Progenitor cell of endocrine pancreas (in vitro differentiated cells): Measurements from ENCODE around the gene NHSL2. TPM values are rescaled to one million over a fixed set of nuclear protein-coding genes. Genes with fewer than 3 reads are reported as not detected.
A peak's percentile ranks its signal among the peaks of the same experiment; 100 is the strongest.

ENCODE experiments used
- DNase-seq: peaks from one replicate; pipeline ENCODE4 v3.0.0; 2021; ENCODE audit warnings: low spot score; ENCODE audit not compliant: unreplicated experiment
- H3K27ac Mint-ChIP-seq: 2 replicates; pipeline ENCODE4 v1.8.0; 2021; ENCODE audit warnings: mild to moderate bottlenecking, moderate library complexity, mixed read lengths
- H3K27me3 Mint-ChIP-seq: 2 replicates; pipeline ENCODE4 v1.8.0; 2021; ENCODE audit warnings: mixed read lengths
- H3K36me3 Mint-ChIP-seq: 2 replicates; pipeline ENCODE4 v1.8.0; 2022; ENCODE audit warnings: mixed read lengths; ENCODE audit not compliant: insufficient read depth
- H3K4me1 Mint-ChIP-seq: 2 replicates; pipeline ENCODE4 v1.8.0; 2021; ENCODE audit warnings: low read depth, mixed read lengths
- H3K4me3 Mint-ChIP-seq: 2 replicates; pipeline ENCODE4 v1.8.0; 2021; ENCODE audit warnings: low read depth, mild to moderate bottlenecking, moderate library complexity, mixed read lengths
- H3K9me3 Mint-ChIP-seq: 2 replicates; pipeline ENCODE4 v1.8.0; 2021; ENCODE audit warnings: low read depth, mixed read lengths
- total RNA-seq: library from RNA; stranded (reverse); gene quantifications from 2 replicates; pipeline ENCODE4 v1.2.1, GENCODE V29; 2021
- TF ChIP-seq, protein P1 (sequence below): fragments of 200-600 bp; sonication (generic); IDR thresholded peaks from one replicate; pipeline ENCODE4 v1.5.0; 2021; ENCODE audit warnings: antibody characterized with exemption, mild to moderate bottlenecking; ENCODE audit not compliant: unreplicated experiment

NHSL2 gene
- total RNA-seq, 1 donor from 2014 or later = 3.4 TPM

DNA sequence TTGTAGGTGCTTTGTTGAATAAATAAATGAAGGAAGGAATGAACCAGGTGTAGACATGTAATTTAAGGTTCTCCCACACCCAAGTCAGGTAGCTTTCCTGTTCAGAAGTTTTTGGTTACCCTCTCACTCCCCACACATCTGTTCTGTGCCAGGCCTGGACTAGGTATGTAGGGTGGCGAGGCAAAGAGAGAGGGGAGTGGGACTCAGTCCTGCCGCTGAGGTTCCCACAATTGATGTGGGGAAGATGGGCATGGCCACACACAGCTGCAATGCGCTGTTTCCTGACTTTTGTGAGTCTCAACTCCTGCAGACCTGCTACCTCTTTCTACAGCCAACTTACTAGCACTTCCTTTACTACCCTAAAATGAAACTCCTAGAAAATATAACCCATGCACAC is 132.2 kb downstream of the NHSL2 start:
- Mint-ChIP-seq H3K4me1 (peaks cover 25% of the 10 kb centered on the region), H3K27me3 (no peaks in the 10 kb centered on the region), H3K4me3 (no peak overlapping the region), H3K27ac (no peak overlapping the region), H3K9me3 (peaks cover 16% of the 10 kb centered on the region), H3K36me3 (no peaks in the 10 kb centered on the region)
- DNase-seq = no peak
- TF ChIP-seq, protein P1, sequence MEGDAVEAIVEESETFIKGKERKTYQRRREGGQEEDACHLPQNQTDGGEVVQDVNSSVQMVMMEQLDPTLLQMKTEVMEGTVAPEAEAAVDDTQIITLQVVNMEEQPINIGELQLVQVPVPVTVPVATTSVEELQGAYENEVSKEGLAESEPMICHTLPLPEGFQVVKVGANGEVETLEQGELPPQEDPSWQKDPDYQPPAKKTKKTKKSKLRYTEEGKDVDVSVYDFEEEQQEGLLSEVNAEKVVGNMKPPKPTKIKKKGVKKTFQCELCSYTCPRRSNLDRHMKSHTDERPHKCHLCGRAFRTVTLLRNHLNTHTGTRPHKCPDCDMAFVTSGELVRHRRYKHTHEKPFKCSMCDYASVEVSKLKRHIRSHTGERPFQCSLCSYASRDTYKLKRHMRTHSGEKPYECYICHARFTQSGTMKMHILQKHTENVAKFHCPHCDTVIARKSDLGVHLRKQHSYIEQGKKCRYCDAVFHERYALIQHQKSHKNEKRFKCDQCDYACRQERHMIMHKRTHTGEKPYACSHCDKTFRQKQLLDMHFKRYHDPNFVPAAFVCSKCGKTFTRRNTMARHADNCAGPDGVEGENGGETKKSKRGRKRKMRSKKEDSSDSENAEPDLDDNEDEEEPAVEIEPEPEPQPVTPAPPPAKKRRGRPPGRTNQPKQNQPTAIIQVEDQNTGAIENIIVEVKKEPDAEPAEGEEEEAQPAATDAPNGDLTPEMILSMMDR = no peak

DNA sequence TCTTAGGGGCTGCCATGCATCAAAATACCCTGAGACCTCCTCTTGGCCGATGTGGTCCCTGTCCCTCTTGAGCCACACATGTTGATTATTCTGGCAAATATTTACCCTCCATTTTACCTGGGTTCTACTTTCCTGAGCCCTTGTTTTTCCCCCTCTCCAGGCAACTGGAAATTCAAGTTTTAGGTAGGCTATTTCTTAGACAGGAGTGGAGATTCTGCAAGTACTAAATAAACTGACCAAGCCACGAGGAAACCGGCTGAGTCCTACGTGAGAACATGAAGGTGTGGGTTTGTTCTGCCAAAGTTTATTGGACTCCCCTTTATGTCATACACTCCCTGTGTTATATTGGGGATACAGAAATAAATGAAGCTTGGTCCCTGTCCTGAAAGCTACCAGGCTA is 133.0 kb downstream of the NHSL2 start:
- Mint-ChIP-seq H3K4me3 (no peak overlapping the region), H3K27me3 (no peaks in the 10 kb centered on the region), H3K9me3 (peaks cover 16% of the 10 kb centered on the region), H3K4me1 (peaks cover 25% of the 10 kb centered on the region), H3K36me3 (no peaks in the 10 kb centered on the region), H3K27ac (peak overlapping the region; percentile 85)
- DNase-seq = no peak
- TF ChIP-seq, protein P1 = no peak

DNA sequence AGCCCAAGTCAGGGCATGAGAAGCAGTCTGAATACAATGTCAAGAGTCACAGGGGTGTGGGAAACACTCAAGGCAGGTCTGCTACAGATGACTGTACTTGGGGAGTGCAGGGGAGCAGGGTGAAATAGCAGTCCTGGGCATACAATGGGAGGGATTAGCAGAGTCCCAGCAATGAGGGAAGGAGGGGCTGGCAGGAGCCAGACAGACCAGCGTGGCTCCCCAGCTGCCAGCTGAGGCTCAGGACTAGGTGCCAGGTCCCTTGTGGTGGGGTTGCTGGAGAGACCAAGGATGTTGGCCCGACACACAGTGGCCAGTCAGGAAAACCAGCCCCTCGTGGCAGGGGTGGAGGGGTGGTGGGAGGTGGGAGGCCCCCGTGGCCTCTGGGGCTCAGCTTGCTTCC is 134.5 kb downstream of the NHSL2 start:
- Mint-ChIP-seq H3K27me3 (no peaks in the 10 kb centered on the region), H3K4me3 (no peak overlapping the region), H3K27ac (peak overlapping the region; percentile 29), H3K4me1 (peaks cover 25% of the 10 kb centered on the region), H3K36me3 (no peaks in the 10 kb centered on the region), H3K9me3 (peaks cover 5% of the 10 kb centered on the region)
- TF ChIP-seq, protein P1 = no peak
- DNase-seq = no peak

DNA sequence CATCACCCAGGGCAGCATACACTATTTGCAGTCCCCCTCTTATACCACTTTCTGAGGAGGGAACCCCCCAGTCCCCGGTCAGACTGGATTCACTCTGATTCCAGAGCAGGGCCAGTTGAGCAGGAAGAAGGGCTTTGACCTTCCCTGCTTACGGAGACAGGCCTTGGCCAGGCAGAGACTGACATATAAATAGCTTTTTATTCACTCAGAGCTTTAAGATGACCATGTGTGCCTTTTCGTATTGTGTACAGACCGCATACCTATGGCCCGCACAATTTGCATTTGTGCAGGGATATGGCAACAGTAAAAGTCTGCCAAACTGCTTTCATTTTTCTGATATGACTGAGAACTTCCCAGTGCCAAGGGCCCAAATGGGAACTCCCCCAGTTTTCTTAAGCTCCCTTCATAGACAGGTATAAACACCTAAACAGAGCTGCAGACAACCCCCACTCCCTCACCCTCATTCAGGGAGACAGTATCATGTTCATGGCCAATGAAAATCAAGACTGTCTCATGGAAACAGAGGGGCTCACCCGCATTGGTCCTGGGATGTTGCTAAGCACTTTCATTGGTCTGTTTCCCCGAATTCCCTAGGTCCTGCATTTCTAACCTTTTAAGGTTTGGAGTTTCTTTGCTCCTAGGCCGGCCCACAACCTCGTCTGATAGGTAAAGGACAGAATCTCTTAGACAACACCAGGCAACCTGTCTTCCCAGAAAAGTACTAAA is 135.1 kb downstream of the NHSL2 start:
- peaks cover 25% of the 10 kb centered on the region for H3K4me1 Mint-ChIP-seq
- peak overlapping the region; percentile 49 for H3K27ac Mint-ChIP-seq
- TF ChIP-seq, protein P1 = no peak
- no peaks in the 10 kb centered on the region for H3K27me3 Mint-ChIP-seq
- no peak overlapping the region for H3K4me3 Mint-ChIP-seq
- H3K9me3 Mint-ChIP-seq = peaks cover 3% of the 10 kb centered on the region
- H3K36me3 Mint-ChIP-seq = no peaks in the 10 kb centered on the region
- DNase-seq = no peak

DNA sequence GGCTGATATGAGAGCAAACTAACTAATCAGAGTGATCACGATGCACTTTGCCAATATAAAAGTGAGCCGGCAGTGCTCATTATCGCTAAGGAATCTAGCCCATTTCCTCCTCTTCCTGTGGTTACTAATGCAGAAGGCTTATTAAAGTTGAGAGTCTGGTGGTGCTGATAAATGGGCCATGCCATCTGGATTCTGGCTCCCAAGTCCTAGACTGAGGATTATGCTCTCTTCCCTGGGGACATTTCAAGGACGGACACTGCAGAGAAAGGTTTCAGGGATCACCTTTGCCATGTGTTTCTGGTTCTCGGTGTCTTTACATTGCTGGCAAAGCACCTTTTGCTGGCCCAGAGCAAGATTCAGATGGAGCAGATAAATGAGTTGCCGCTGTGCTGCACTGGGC is 135.8 kb downstream of the NHSL2 start:
- Mint-ChIP-seq H3K27me3 (no peaks in the 10 kb centered on the region), H3K36me3 (no peaks in the 10 kb centered on the region), H3K9me3 (peaks cover 10% of the 10 kb centered on the region), H3K4me1 (peaks cover 25% of the 10 kb centered on the region), H3K27ac (peak overlapping the region; percentile 49), H3K4me3 (no peak overlapping the region)
- TF ChIP-seq, protein P1 = no peak
- no peak for DNase-seq
